HEK293T (cell line): Measurements from ENCODE around the gene RNF144B.

ENCODE experiments used
- BHLHE40 ChIP-seq: fragments of 450-650 bp; IDR thresholded peaks from 2 replicates; pipeline ENCODE4 v1.6.1; 2016; ENCODE audit warnings: mild to moderate bottlenecking, moderate library complexity, borderline replicate concordance
- ELF4 ChIP-seq: fragments of 450-650 bp; IDR thresholded peaks from 2 replicates; pipeline ENCODE4 v1.6.1; 2017; ENCODE audit warnings: antibody characterized with exemption
- FOXK2 ChIP-seq: fragments of 450-650 bp; IDR thresholded peaks from 2 replicates; pipeline ENCODE4 v1.6.1; 2016; ENCODE audit warnings: mild to moderate bottlenecking
- FOXM1 ChIP-seq: fragments of 450-650 bp; IDR thresholded peaks from 2 replicates; pipeline ENCODE4 v1.6.1; 2017; ENCODE audit warnings: mild to moderate bottlenecking, borderline replicate concordance
- HDGF ChIP-seq: fragments of 450-650 bp; IDR thresholded peaks from 2 replicates; pipeline ENCODE4 v1.6.1; 2017; ENCODE audit warnings: antibody characterized with exemption, borderline replicate concordance
- SUZ12 ChIP-seq: fragments of 450-650 bp; IDR thresholded peaks from 2 replicates; pipeline ENCODE4 v1.6.1; 2016; ENCODE audit warnings: mild to moderate bottlenecking
- ZNF384 ChIP-seq: fragments of 450-650 bp; IDR thresholded peaks from 2 replicates; pipeline ENCODE4 v1.6.1; 2016
- TF ChIP-seq, protein P1 (sequence below): fragments of 450-650 bp; IDR thresholded peaks from 2 replicates; pipeline ENCODE4 v1.6.1; 2016

DNA sequence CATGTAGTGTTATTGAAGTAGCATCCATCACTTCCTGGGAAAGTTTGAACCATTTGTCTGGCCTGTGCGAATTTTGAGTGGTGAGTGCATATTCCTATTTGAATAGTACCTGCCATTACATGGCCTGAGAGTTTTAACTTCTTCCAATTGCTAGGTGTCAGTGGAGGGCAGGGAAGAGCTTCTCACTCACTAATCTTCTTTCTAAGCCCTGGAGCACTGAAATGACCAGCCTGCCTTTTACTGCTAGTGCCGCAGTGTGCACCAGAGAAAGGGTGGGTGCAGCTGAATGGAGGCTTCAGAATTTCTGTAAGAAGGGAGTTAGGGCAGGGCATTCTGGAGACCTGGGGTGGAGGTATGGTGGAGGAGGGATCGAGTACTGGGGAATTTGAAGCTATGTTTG lies 45.5 kb downstream of the RNF144B start:
- no peak for TF ChIP-seq BHLHE40
- TF ChIP-seq, protein P1, sequence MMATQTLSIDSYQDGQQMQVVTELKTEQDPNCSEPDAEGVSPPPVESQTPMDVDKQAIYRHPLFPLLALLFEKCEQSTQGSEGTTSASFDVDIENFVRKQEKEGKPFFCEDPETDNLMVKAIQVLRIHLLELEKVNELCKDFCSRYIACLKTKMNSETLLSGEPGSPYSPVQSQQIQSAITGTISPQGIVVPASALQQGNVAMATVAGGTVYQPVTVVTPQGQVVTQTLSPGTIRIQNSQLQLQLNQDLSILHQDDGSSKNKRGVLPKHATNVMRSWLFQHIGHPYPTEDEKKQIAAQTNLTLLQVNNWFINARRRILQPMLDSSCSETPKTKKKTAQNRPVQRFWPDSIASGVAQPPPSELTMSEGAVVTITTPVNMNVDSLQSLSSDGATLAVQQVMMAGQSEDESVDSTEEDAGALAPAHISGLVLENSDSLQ, result no peak
- TF ChIP-seq FOXM1, result no peak
- no peak for TF ChIP-seq ELF4
- no peak for TF ChIP-seq ZNF384
- TF ChIP-seq SUZ12, result no peak
- no peak for TF ChIP-seq HDGF
- no peak for TF ChIP-seq FOXK2
